SK-N-SH treated with all-trans-retinoic acid at 6 μM for 48 hours (cell line): ENCODE measurements around the gene AHRR.

Experiments used
- ATAC-seq: fragments of 200-7000 bp; cut with Tn5 transposase; 3 replicates; pipeline ENCODE4 v1.9.1; 2020; ENCODE audit warnings: mild to moderate bottlenecking, moderate library complexity
- ARNTL ChIP-seq: fragments of 450-650 bp; formaldehyde crosslinking; IDR thresholded peaks from 2 replicates; pipeline ENCODE4 v1.5.0; 2020; ENCODE audit warnings: low read depth, mild to moderate bottlenecking, moderate library complexity, borderline replicate concordance
- BACH2 ChIP-seq: fragments of 250-450 bp; sonication (Bioruptor Pico); IDR thresholded peaks from 2 replicates; pipeline ENCODE4 v1.9.0; 2021; ENCODE audit warnings: mild to moderate bottlenecking, borderline replicate concordance
- CREB5 ChIP-seq: fragments of 250-450 bp; sonication (Bioruptor Pico); IDR thresholded peaks from 2 replicates; pipeline ENCODE4 v1.5.1; 2020; ENCODE audit warnings: low read depth, mild to moderate bottlenecking, moderate library complexity
- CSRNP3 ChIP-seq: fragments of 250-450 bp; sonication (Bioruptor Pico); IDR thresholded peaks from 2 replicates; pipeline ENCODE4 v1.5.1; 2021; ENCODE audit warnings: mild to moderate bottlenecking, moderate library complexity
- ESRRG ChIP-seq: fragments of 250-450 bp; sonication (Bioruptor Pico); IDR thresholded peaks from 2 replicates; pipeline ENCODE4 v1.6.1; 2021; ENCODE audit warnings: mild to moderate bottlenecking
- GLIS3 ChIP-seq: fragments of 250-450 bp; sonication (Bioruptor Pico); IDR thresholded peaks from 2 replicates; pipeline ENCODE4 v1.5.0; 2020; ENCODE audit warnings: mild to moderate bottlenecking, moderate library complexity
- ISL1 ChIP-seq: fragments of 250-450 bp; sonication (Bioruptor Pico); IDR thresholded peaks from 2 replicates; pipeline ENCODE4 v2.1.2; 2022; ENCODE audit warnings: mild to moderate bottlenecking, moderate library complexity
- OSR1 ChIP-seq: fragments of 250-450 bp; sonication (Bioruptor Pico); IDR thresholded peaks from 2 replicates; pipeline ENCODE4 v1.8.0; 2022; ENCODE audit warnings: moderate library complexity, mild to moderate bottlenecking, inconsistent platforms
- PATZ1 ChIP-seq: fragments of 250-450 bp; sonication (Bioruptor Pico); IDR thresholded peaks from 2 replicates; pipeline ENCODE4 v1.8.0; 2020; ENCODE audit warnings: mild to moderate bottlenecking, moderate library complexity, borderline replicate concordance
- POU6F1 ChIP-seq: fragments of 250-450 bp; sonication (Bioruptor Pico); IDR thresholded peaks from 2 replicates; pipeline ENCODE4 v1.8.0; 2021; ENCODE audit warnings: low read depth, mild to moderate bottlenecking, moderate library complexity, borderline replicate concordance
- RARB ChIP-seq: fragments of 250-450 bp; sonication (Bioruptor Pico); IDR thresholded peaks from 2 replicates; pipeline ENCODE4 v1.8.0; 2021; ENCODE audit warnings: mild to moderate bottlenecking, moderate library complexity
- SNAI2 ChIP-seq: fragments of 250-450 bp; sonication (Bioruptor Pico); IDR thresholded peaks from 2 replicates; pipeline ENCODE4 v1.5.0; 2020; ENCODE audit warnings: mild to moderate bottlenecking, moderate library complexity
- TCF4 ChIP-seq: fragments of 250-450 bp; sonication (Bioruptor Pico); IDR thresholded peaks from 2 replicates; pipeline ENCODE4 v1.8.0; 2021; ENCODE audit warnings: mild to moderate bottlenecking, moderate library complexity, borderline replicate concordance
- TOX ChIP-seq: fragments of 250-450 bp; sonication (Bioruptor Pico); IDR thresholded peaks from 2 replicates; pipeline ENCODE4 v1.8.0; 2021; ENCODE audit warnings: mild to moderate bottlenecking, moderate library complexity, borderline replicate concordance
- TSHZ2 ChIP-seq: fragments of 250-450 bp; sonication (Bioruptor Pico); IDR thresholded peaks from 2 replicates; pipeline ENCODE4 v1.5.0; 2020; ENCODE audit warnings: mild to moderate bottlenecking, moderate library complexity
- ZC3H10 ChIP-seq: fragments of 250-450 bp; sonication (Bioruptor Pico); IDR thresholded peaks from 2 replicates; pipeline ENCODE4 v1.5.1; 2021; ENCODE audit warnings: mild to moderate bottlenecking, moderate library complexity
- ZFP3 ChIP-seq: fragments of 250-450 bp; sonication (Bioruptor Pico); IDR thresholded peaks from 2 replicates; pipeline ENCODE4 v1.5.0; 2020; ENCODE audit warnings: mild to moderate bottlenecking, moderate library complexity
- ZNF565 ChIP-seq: fragments of 450-650 bp; formaldehyde crosslinking; conservative IDR thresholded peaks from 2 replicates; pipeline ENCODE4 v1.5.0; 2020; ENCODE audit warnings: low read depth, mild to moderate bottlenecking, moderate library complexity
- ZNF70 ChIP-seq: fragments of 450-650 bp; formaldehyde crosslinking; IDR thresholded peaks from 2 replicates; pipeline ENCODE4 v1.5.0; 2020; ENCODE audit warnings: mild to moderate bottlenecking, moderate library complexity
- ZNF8 ChIP-seq: fragments of 450-650 bp; formaldehyde crosslinking; IDR thresholded peaks from 2 replicates; pipeline ENCODE4 v1.5.0; 2020; ENCODE audit warnings: mild to moderate bottlenecking, moderate library complexity

AHRR gene

GRCh38 chr5:377326-377981, 55.9 kb downstream of the AHRR start:
- TF ChIP-seq ESRRG (CRISPR knock-in tag) (no peak), GLIS3 (CRISPR knock-in tag) (no peak), ZNF70 (no peak), ARNTL (CRISPR knock-in tag) (no peak), RARB (CRISPR knock-in tag) (no peak), SNAI2 (CRISPR knock-in tag) (no peak), TOX (CRISPR knock-in tag) (no peak), ZFP3 (CRISPR knock-in tag) (no peak), CSRNP3 (CRISPR knock-in tag) (no peak)
- ATAC-seq, result no peak

GRCh38 chr5:378301-378891, 56.9 kb downstream of the AHRR start:
- ATAC-seq, result no peak
- TF ChIP-seq CSRNP3 (CRISPR knock-in tag), result no peak
- no peak for TF ChIP-seq ZC3H10 (CRISPR knock-in tag)
- no peak for TF ChIP-seq ARNTL (CRISPR knock-in tag)
- TF ChIP-seq POU6F1, result no peak
- no peak for TF ChIP-seq PATZ1 (CRISPR knock-in tag)
- no peak for TF ChIP-seq TSHZ2 (CRISPR knock-in tag)
- no peak for TF ChIP-seq CREB5 (CRISPR knock-in tag)
- no peak for TF ChIP-seq ZFP3 (CRISPR knock-in tag)
- TF ChIP-seq ESRRG (CRISPR knock-in tag), result no peak
- no peak for TF ChIP-seq TCF4 (CRISPR knock-in tag)
- TF ChIP-seq SNAI2 (CRISPR knock-in tag), result no peak
- no peak for TF ChIP-seq ZNF565 (CRISPR knock-in tag)
- TF ChIP-seq BACH2 (CRISPR knock-in tag), result no peak
- TF ChIP-seq OSR1 (CRISPR knock-in tag), result no peak
- TF ChIP-seq GLIS3 (CRISPR knock-in tag), result no peak
- TF ChIP-seq RARB (CRISPR knock-in tag), result no peak
- TF ChIP-seq ZNF70, result no peak
- no peak for TF ChIP-seq ZNF8 (CRISPR knock-in tag)
- no peak for TF ChIP-seq ISL1
